ENCODE results near the gene TRIM62.

GRCh38 chr1:33180226-33180910 is 1.5 kb downstream of the TRIM62 start:
- TF ChIP-seq CTCF (conservative IDR thresholded peaks at IDR 0.05 in 1 of 2, IDR thresholded peaks at IDR 0.05 in 1 of 2; ENCODE audit: extremely low read depth in 1 of 2, insufficient read depth in 1 of 2, low read depth in 1 of 2, low read length in 2 of 2): no peak
- no peak for TF ChIP-seq EZH2 (IDR thresholded peaks at IDR 0.05; ENCODE audit: borderline replicate concordance, low read length)
